Heart left ventricle (tissue), 16 donors: Measurements from ENCODE around the gene LSG1. TPM values are rescaled to one million over a fixed set of nuclear protein-coding genes. Genes with fewer than 3 reads are reported as not detected.

ENCODE experiments used
- ATAC-seq, 4 donors: fragments of 200-7000 bp; cut with Tn5 transposase; one replicate each; pipeline ENCODE4 v1.9.1; 2020 to 2022; ENCODE audit warnings: moderate library complexity in 4 of 4, mild to moderate bottlenecking in 3 of 4, moderate number of reproducible peaks in 1 of 4
- DNase-seq, 5 donors: peaks; one replicate each; pipeline ENCODE4 v3.0.0-alpha.2; 2020
- H3K27ac ChIP-seq, 12 donors: fragments of 200-600 bp; sonication (generic) in 4 of 12; one replicate each; pipeline versions ENCODE4 v1.5.0 to v1.8.0; 2016 to 2022; ENCODE audit warnings: mild to moderate bottlenecking in 2 of 12
- H3K27me3 ChIP-seq, 9 donors: fragments of 200-600 bp; sonication (generic) in 2 of 9; one replicate each; pipeline versions ENCODE4 v1.5.1 to v1.8.0; 2016 to 2022; ENCODE audit warnings: mild to moderate bottlenecking in 3 of 9
- H3K36me3 ChIP-seq, 9 donors: fragments of 200-600 bp; sonication (generic) in 2 of 9; one replicate each; pipeline versions ENCODE4 v1.5.0 to v1.8.0; 2018 to 2022; ENCODE audit warnings: mild to moderate bottlenecking in 2 of 9
- H3K4me1 ChIP-seq, 12 donors: fragments of 200-600 bp; sonication (generic) in 4 of 12; one replicate each; pipeline versions ENCODE4 v1.5.0 to v1.8.0; 2016 to 2022; ENCODE audit warnings: mild to moderate bottlenecking in 3 of 12
- H3K4me3 ChIP-seq, 12 donors: fragments of 200-600 bp; sonication (generic) in 4 of 12; one replicate each; pipeline versions ENCODE4 v1.5.0 to v1.8.0; 2017 to 2022; ENCODE audit warnings: mild to moderate bottlenecking in 9 of 12, moderate library complexity in 4 of 12
- H3K9me3 ChIP-seq, 12 donors: fragments of 200-600 bp; sonication (generic) in 4 of 12; one replicate each; pipeline versions ENCODE4 v1.5.0 to v1.8.0; 2016 to 2022; ENCODE audit warnings: mild to moderate bottlenecking in 1 of 12
- CTCF ChIP-seq, 12 donors: fragments of 200-600 bp; sonication (generic) in 4 of 12; IDR thresholded peaks; one replicate each; pipeline versions ENCODE4 v1.5.0 to v1.8.0; 2018 to 2022; ENCODE audit warnings: antibody characterized with exemption in 12 of 12, mild to moderate bottlenecking in 5 of 12
- POLR2A ChIP-seq, 2 donors: fragments of 450-650 bp; IDR thresholded peaks; one replicate each; pipeline ENCODE4 v1.6.1; 2017; ENCODE audit warnings: antibody characterized with exemption in 2 of 2, mild to moderate bottlenecking in 2 of 2, moderate library complexity in 2 of 2
- WGBS, 4 donors: extraction: QIAGEN DNeasy Blood & Tissue Kit in 2 of 4; methylation state at CpG; one replicate each; pipeline versions ENCODE4 v1.1.5 to v1.1.7; 2013 to 2018; 5-methylcytosine and 5-hydroxymethylcytosine counted together
- intact Hi-C, 10 donors: fragments of 100-400 bp; cut with DNase I; formaldehyde crosslinking; loops; one replicate each; pipeline versions ENCODE4 v1.11.1 to v1.14.2; 2022
- polyA plus RNA-seq, 2 donors: library from polyadenylated mRNA; stranded (reverse); fragments of 200-250 nt; gene quantifications; one replicate each; pipeline ENCODE4 v1.2.3, GENCODE V29; 2013
- total RNA-seq, 9 donors: library from RNA; depleted of rRNA in 2 of 9; stranded (reverse); fragments of >200 nt in 2 of 9; fragmentation: NEBNext Ultra II Directional in 3 of 9; extraction: Animal tissue kit (Norgen Biotek cat#: 25700) in 3 of 9; gene quantifications; one replicate each; pipeline versions ENCODE4 v1.1.0 to v1.2.4, GENCODE V29; 2016 to 2023
- donor health status: ischemic (EF 13 %, LVEDD 7.1; RV severe dilation, severe dysfunction).
- donor health status: healthy with polysubstance abuse.
- donor health status: DM: no; HTN: yes; CAD: no.
- donor health status: DM: no; HTN: no; CAD: no.
- donor health status: ischemic (EF 25% LVEDD 6.9; RV normal size, moderate dysfunction).
- donor health status: ischemic (EF 25% LVEDD 5.7; RV mildly dilated, moderate dysfunction).
- donor health status: healthy.
- donor health status: DM: yes; HTN: yes; CAD: no.
- donor health status: ischemic (EF 35%, LVEDD 5.7; RV mildly dilated, moderate dysfunction).
- donor health status: nonischemic (EF 11% LVEDD 7.7; RV severe dilation, severe dysfunction).
- donor health status: DM: yes; HTN: yes; CAD: no.
- donor health status: PGD.
- donor health status: ischemic (EF 29% LVEDD 5.4; RV normal size, mild dysfunction).
- donor health status: nonischemic (EF 23%, LVEDD 6.1; RV moderate dilation, normal function).

Gene LSG1
- total and polyA plus RNA-seq, 11 donors = 9.6 to 26.9 (median 18.9) TPM

- intact Hi-C loops = loop anchor here in 2 of 10 donors (5.0 to 10.0 kb wide), 2 partner anchors 771 to 853 kb away; partner anchors contain the start of gene ACAP2 (in 1 of the 2)
- DNase-seq (no peak), ATAC-seq (peak in 2 of 4 donors; percentile 5 to 23)
- peak overlapping the region in 11 of 12 donors; percentile 90 to 98 (median 93) for H3K27ac ChIP-seq
- peak; percentile 17 to 59 (median 42) for TF ChIP-seq CTCF (IDR thresholded peaks at IDR 0.05)
- no peak for TF ChIP-seq POLR2A (IDR thresholded peaks at IDR 0.05)
- H3K36me3 ChIP-seq = peaks cover 0 to 29% (median 21%) of the 10 kb centered on the region in 9 donors
- H3K4me1 ChIP-seq = peaks cover 0 to 36% (median 17%) of the 10 kb centered on the region in 12 donors
- 0 to 1% (median 0%) methylated on average over 5 of the region's 5 CpGs for WGBS, 4 donors
- H3K27me3 ChIP-seq = no peaks in the 10 kb centered on the region
- no peaks in the 10 kb centered on the region for H3K9me3 ChIP-seq
- peak overlapping the region; percentile 67 to 93 (median 82) for H3K4me3 ChIP-seq
Measured at GRCh38 chr3:194671511-194671899, 486 bp downstream of the LSG1 start.

- H3K36me3 ChIP-seq = peaks cover 0 to 66% (median 56%) of the 10 kb centered on the region in 9 donors
- H3K9me3 ChIP-seq = no peaks in the 10 kb centered on the region
- peaks cover 0 to 21% (median 14%) of the 10 kb centered on the region in 12 donors for H3K4me1 ChIP-seq
- no peak overlapping the region for H3K4me3 ChIP-seq
- H3K27me3 ChIP-seq = no peaks in the 10 kb centered on the region
- TF ChIP-seq POLR2A (IDR thresholded peaks at IDR 0.05) = no peak
- TF ChIP-seq CTCF (IDR thresholded peaks at IDR 0.05) = no peak
- ATAC-seq (no peak), DNase-seq (no peak)
- 66 to 76% (median 74%) methylated on average over 7 of the region's 7 CpGs for WGBS, 4 donors
- intact Hi-C loops = loop anchor here in 1 of 10 donors (10.0 kb wide), 1 partner anchor 857 kb away; no protein-coding TSS in a partner anchor
- no peak overlapping the region for H3K27ac ChIP-seq
Measured at GRCh38 chr3:194667363-194667762, 4.6 kb downstream of the LSG1 start.

- peaks cover 0 to 78% (median 70%) of the 10 kb centered on the region in 9 donors for H3K36me3 ChIP-seq
- H3K4me1 ChIP-seq = peaks cover 0 to 15% (median 0%) of the 10 kb centered on the region in 12 donors
- ATAC-seq (no peak), DNase-seq (no peak)
- no peak overlapping the region for H3K27ac ChIP-seq
- intact Hi-C loops = loop anchor here in 1 of 10 donors (10.0 kb wide), 1 partner anchor 860 kb away; no protein-coding TSS in a partner anchor
- no peak for TF ChIP-seq CTCF (IDR thresholded peaks at IDR 0.05)
- WGBS, 4 donors = 90 to 94% (median 92%) methylated on average over 7 of the region's 7 CpGs
- H3K4me3 ChIP-seq = no peak overlapping the region
- H3K9me3 ChIP-seq = no peaks in the 10 kb centered on the region
- no peaks in the 10 kb centered on the region for H3K27me3 ChIP-seq
Measured at GRCh38 chr3:194664857-194665256, 7.1 kb downstream of the LSG1 start.

GRCh38 chr3:194661946-194662345, 10.0 kb downstream of the LSG1 start:
- no peak overlapping the region for H3K4me3 ChIP-seq
- no peak for ATAC-seq
- no peaks in the 10 kb centered on the region for H3K27me3 ChIP-seq
- no peaks in the 10 kb centered on the region for H3K9me3 ChIP-seq
- 69 to 78% (median 74%) methylated on average over 6 of the region's 6 CpGs for WGBS, 4 donors
- peaks cover 0 to 87% (median 82%) of the 10 kb centered on the region in 9 donors for H3K36me3 ChIP-seq
- TF ChIP-seq POLR2A (IDR thresholded peaks at IDR 0.05) (no peak), CTCF (IDR thresholded peaks at IDR 0.05) (no peak)
- no peak for DNase-seq
- peaks cover 0 to 14% (median 0%) of the 10 kb centered on the region in 12 donors for H3K4me1 ChIP-seq
- intact Hi-C loops = loop anchor here in 1 of 10 donors (10.0 kb wide), 1 partner anchor 863 kb away; no protein-coding TSS in a partner anchor
- H3K27ac ChIP-seq = peak overlapping the region in 1 of 12 donors; percentile 8
